Measurements from ENCODE around the gene SYCP2.

- TF ChIP-seq CTCF (IDR thresholded peaks at IDR 0.05) = no peak
- TF ChIP-seq EP300 (IDR thresholded peaks at IDR 0.05) = no peak
Observed at GRCh38 chr20:59933296-59933848, at the start of gene SYCP2.
